ENCODE measurements around the gene MPDU1. TPM values are rescaled to one million over a fixed set of nuclear protein-coding genes. Genes with fewer than 3 reads are reported as not detected.
A peak's percentile ranks its signal among the peaks of the same experiment; 100 is the strongest.

Gene MPDU1
- total RNA-seq, 6 donors from 2014 or later: 50.6 to 121 (median 56.2) TPM

- peak; percentile 60 to 67 for ATAC-seq (ENCODE audit: low FRiP score in 2 of 2)
Observed at GRCh38 chr17:7560172-7561027, 23.3 kb upstream of the MPDU1 start.

GRCh38 chr17:7561028-7561575 is 22.6 kb upstream of the MPDU1 start:
- Histone ChIP-seq H3K4me3 (peak overlapping the region; percentile 67 to 95 (median 72)), H3K9me3 (no peaks in the 10 kb centered on the region), H3K4me1 (peaks cover 61 to 75% (median 68%) of the 10 kb centered on the region in 4 donors), H3K27me3 (no peaks in the 10 kb centered on the region), H3K36me3 (peaks cover 17 to 32% (median 28%) of the 10 kb centered on the region in 4 donors), H3K27ac (peak overlapping the region; percentile 95 to 97 (median 96))
- peak; percentile 88 to 95 (median 92) for TF ChIP-seq CTCF (IDR thresholded peaks at IDR 0.05)
- TF ChIP-seq EP300 (IDR thresholded peaks at IDR 0.05): no peak
- no peak for TF ChIP-seq POLR2A (IDR thresholded peaks at IDR 0.05)
- TF ChIP-seq POLR2AphosphoS5 (IDR thresholded peaks at IDR 0.05): no peak
- 1% methylated on average over 31 to 32 of the region's 32 CpGs for WGBS, 2 donors
- ATAC-seq (ENCODE audit: low FRiP score in 2 of 2): peak; percentile 89
- peak; percentile 95 to 96 for DNase-seq

More at GRCh38 chr17:7560172-7561027, 23.3 kb upstream of the MPDU1 start:
- WGBS, 2 donors: 25 to 43% methylated on average over 22 of the region's 22 CpGs
- no peak for TF ChIP-seq EP300 (IDR thresholded peaks at IDR 0.05)
- peak; percentile 11 to 83 (median 63) for TF ChIP-seq CTCF (IDR thresholded peaks at IDR 0.05)
- TF ChIP-seq POLR2AphosphoS5 (IDR thresholded peaks at IDR 0.05): no peak
- no peak for TF ChIP-seq POLR2A (IDR thresholded peaks at IDR 0.05)
- peak overlapping the region; percentile 95 to 97 (median 96) for H3K27ac ChIP-seq
- DNase-seq: peak in 1 of 2 donors; percentile 67
- H3K9me3 ChIP-seq: no peaks in the 10 kb centered on the region
- peaks cover 11 to 25% (median 21%) of the 10 kb centered on the region in 4 donors for H3K36me3 ChIP-seq
- peak overlapping the region; percentile 6 to 95 (median 72) for H3K4me3 ChIP-seq
- peaks cover 61 to 75% (median 68%) of the 10 kb centered on the region in 4 donors for H3K4me1 ChIP-seq
- H3K27me3 ChIP-seq: no peaks in the 10 kb centered on the region

- peak; percentile 93 to 98 for DNase-seq
- WGBS, 2 donors: 0 to 1% methylated on average over 6 to 58 of the region's 82 CpGs
- peaks cover 57 to 72% (median 66%) of the 10 kb centered on the region in 4 donors for H3K4me1 ChIP-seq
Observed at GRCh38 chr17:7561589-7562207, 22.0 kb upstream of the MPDU1 start, which contains the start of gene SENP3. Gene SENP3, plus strand, starts transcription at chr17:7561919. Its CDS starts 1,158 bp downstream, at chr17:7563077.

More at GRCh38 chr17:7561589-7562207, 22.0 kb upstream of the MPDU1 start, which contains the start of gene SENP3:
- Histone ChIP-seq H3K27ac (peak within 1 kb of the TSS; percentile 95 to 97 (median 96)), H3K9me3 (no peaks in the 10 kb centered on the region), H3K27me3 (no peaks in the 10 kb centered on the region), H3K36me3 (peaks cover 17 to 38% (median 34%) of the 10 kb centered on the region in 4 donors), H3K4me3 (peak within 1 kb of the TSS; percentile 67 to 95 (median 72))
- TF ChIP-seq EP300 (IDR thresholded peaks at IDR 0.05) (no peak), POLR2A (IDR thresholded peaks at IDR 0.05) (peak in 1 of 4 donors; percentile 79), POLR2AphosphoS5 (IDR thresholded peaks at IDR 0.05) (peak; percentile 50 to 85), CTCF (IDR thresholded peaks at IDR 0.05) (peak in 2 of 6 experiments; percentile 7 to 48)
- ATAC-seq (ENCODE audit: low FRiP score in 2 of 2): peak; percentile 79 to 91
